Neural cell (in vitro differentiated cells): ENCODE data around the gene INTS11. TPM values are rescaled to one million over a fixed set of nuclear protein-coding genes. Genes with fewer than 3 reads are reported as not detected.

Source experiments
- H2AFZ ChIP-seq: fragments of 200-600, 300-800 bp; sonication (generic), shearing (Covaris generic); 2 replicates; pipeline ENCODE4 v1.6.0; 2014; ENCODE audit warnings: low read depth, mild to moderate bottlenecking, antibody characterized with exemption, low read length, moderate library complexity
- H3F3A ChIP-seq: fragments of 200-600 bp; shearing (Covaris generic); 2 replicates; pipeline ENCODE4 v1.6.1; 2016; ENCODE audit warnings: mild to moderate bottlenecking, moderate library complexity, mixed read lengths, antibody characterized with exemption, low read length; ENCODE audit not compliant: insufficient read depth, poor library complexity, severe bottlenecking
- H3K27ac ChIP-seq: fragments of 200-600, 300-800 bp; sonication (generic), shearing (Covaris generic); 2 replicates; pipeline ENCODE4 v1.5.1; 2014; ENCODE audit warnings: mild to moderate bottlenecking, low read length, moderate library complexity
- H3K27me3 ChIP-seq: fragments of 300-800, 200-600 bp; sonication (generic), shearing (Covaris generic); 2 replicates; pipeline ENCODE4 v1.6.0; 2014; ENCODE audit warnings: mild to moderate bottlenecking, low read depth, low read length, moderate library complexity; ENCODE audit not compliant: insufficient read depth
- H3K36me3 ChIP-seq: fragments of 300-800, 200-600 bp; sonication (generic), shearing (Covaris generic); 2 replicates; pipeline ENCODE4 v1.5.1; 2014; ENCODE audit warnings: mild to moderate bottlenecking, antibody characterized with exemption, low read length, moderate library complexity; ENCODE audit not compliant: insufficient read depth
- H3K4me2 ChIP-seq: fragments of 300-800, 200-600 bp; sonication (generic), shearing (Covaris generic); 2 replicates; pipeline ENCODE4 v1.6.0; 2014; ENCODE audit warnings: mild to moderate bottlenecking, low read length
- H3K4me3 ChIP-seq: fragments of 300-800, 200-600 bp; sonication (generic), shearing (Covaris generic); 2 replicates; pipeline ENCODE4 v1.5.1; 2014; ENCODE audit warnings: mild to moderate bottlenecking, low read length, moderate library complexity
- H3K79me2 ChIP-seq: fragments of 200-600 bp; shearing (Covaris generic); replicated peaks from 2 replicates; pipeline ENCODE4 v1.6.0; 2014; ENCODE audit warnings: mild to moderate bottlenecking, low read length, moderate library complexity; ENCODE audit not compliant: insufficient read depth
- H3K9ac ChIP-seq: fragments of 300-800, 200-600 bp; sonication (generic), shearing (Covaris generic); 2 replicates; pipeline ENCODE4 v1.6.1; 2016; ENCODE audit warnings: mild to moderate bottlenecking, low read length, mixed read lengths
- H3K9me2 ChIP-seq: fragments of 200-600 bp; shearing (Covaris generic); 2 replicates; pipeline ENCODE4 v1.6.1; 2016; ENCODE audit warnings: mild to moderate bottlenecking, low read length, mixed read lengths; ENCODE audit not compliant: insufficient read depth
- H3K9me3 ChIP-seq: fragments of 200-600, 300-800 bp; sonication (generic), shearing (Covaris generic); 2 replicates; pipeline ENCODE4 v1.6.1; 2016; ENCODE audit warnings: mild to moderate bottlenecking, mixed run types, low read length, moderate library complexity, mixed read lengths
- H4K20me1 ChIP-seq: fragments of 200-600 bp; shearing (Covaris generic); 2 replicates; pipeline ENCODE4 v1.6.1; 2016; ENCODE audit warnings: mild to moderate bottlenecking, mixed run types; ENCODE audit not compliant: insufficient read depth
- CTCF ChIP-seq: fragments of 450-650 bp; IDR thresholded peaks from 2 replicates; pipeline ENCODE4 v1.5.1; 2014; ENCODE audit warnings: antibody characterized with exemption, mild to moderate bottlenecking, moderate library complexity; ENCODE audit not compliant: poor library complexity, severe bottlenecking
- EP300 ChIP-seq: fragments of 450-650 bp; conservative IDR thresholded peaks from 2 replicates; pipeline ENCODE4 v1.6.1; 2014; ENCODE audit warnings: antibody characterized with exemption, mild to moderate bottlenecking, moderate library complexity; ENCODE audit not compliant: poor library complexity, severe bottlenecking
- EZH2 ChIP-seq: fragments of 200-600, 300-800 bp; shearing (Covaris generic), sonication (generic); IDR thresholded peaks from 2 replicates; pipeline ENCODE4 v1.6.1; 2014; ENCODE audit warnings: antibody characterized with exemption, low read length, borderline replicate concordance, mild to moderate bottlenecking; ENCODE audit not compliant: insufficient read depth, poor library complexity, severe bottlenecking
- MXI1 ChIP-seq: fragments of 450-650 bp; conservative IDR thresholded peaks from 2 replicates; pipeline ENCODE4 v1.6.1; 2014; ENCODE audit warnings: antibody characterized with exemption, mild to moderate bottlenecking; ENCODE audit not compliant: poor library complexity, severe bottlenecking
- POLR2AphosphoS5 ChIP-seq: IDR thresholded peaks from 2 replicates; pipeline ENCODE4 v1.6.1; 2012
- RAD21 ChIP-seq: fragments of 450-650 bp; conservative IDR thresholded peaks from 2 replicates; pipeline ENCODE4 v1.6.1; 2014; ENCODE audit warnings: antibody characterized with exemption, mild to moderate bottlenecking, moderate library complexity
- REST ChIP-seq: IDR thresholded peaks from 2 replicates; pipeline ENCODE4 v1.6.1; 2012; ENCODE audit warnings: borderline replicate concordance
- SMC3 ChIP-seq: fragments of 450-650 bp; conservative IDR thresholded peaks from 2 replicates; pipeline ENCODE4 v1.6.1; 2014; ENCODE audit warnings: antibody characterized with exemption, mild to moderate bottlenecking, moderate library complexity; ENCODE audit not compliant: poor library complexity
- TAF1 ChIP-seq: IDR thresholded peaks from 2 replicates; pipeline ENCODE4 v1.6.1; 2012; ENCODE audit warnings: low read depth
- polyA plus RNA-seq: library from polyadenylated mRNA; depleted of rRNA; stranded (reverse); fragments of >200 nt; gene quantifications from 2 replicates; pipeline ENCODE4 v1.2.3, GENCODE V29; 2014

INTS11 gene
- polyA plus RNA-seq, 1 donor from 2014 or later = 131 TPM

- H2AFZ ChIP-seq = no peak overlapping the region
- H4K20me1 ChIP-seq = no peaks in the 10 kb centered on the region
- no peaks in the 10 kb centered on the region for H3K36me3 ChIP-seq
- no peaks in the 10 kb centered on the region for H3F3A ChIP-seq
- peaks cover 26% of the 10 kb centered on the region for H3K27me3 ChIP-seq
- no peaks in the 10 kb centered on the region for H3K9me2 ChIP-seq
- H3K27ac ChIP-seq = no peak overlapping the region
- no peak overlapping the region for H3K4me2 ChIP-seq
- H3K79me2 ChIP-seq = no peaks in the 10 kb centered on the region
- no peaks in the 10 kb centered on the region for H3K9me3 ChIP-seq
- TF ChIP-seq RAD21 = no peak
- TF ChIP-seq EZH2 = no peak
- no peak for TF ChIP-seq SMC3
- no peak for TF ChIP-seq MXI1
- no peak for TF ChIP-seq POLR2AphosphoS5
- no peak for TF ChIP-seq CTCF
- no peak for TF ChIP-seq EP300
- TF ChIP-seq TAF1 = no peak
- TF ChIP-seq REST = no peak
- H3K9ac ChIP-seq = peak overlapping the region; percentile 9
- peak overlapping the region; percentile 55 for H3K4me3 ChIP-seq
Measured at GRCh38 chr1:1353389-1354151, 29.1 kb upstream of the INTS11 start.

- Histone ChIP-seq H3K27ac (no peak overlapping the region), H3K4me2 (no peak overlapping the region), H3K27me3 (peaks cover 26% of the 10 kb centered on the region), H3K9ac (no peak overlapping the region), H3K4me3 (no peak overlapping the region), H3F3A (no peaks in the 10 kb centered on the region), H4K20me1 (peaks cover 3% of the 10 kb centered on the region), H2AFZ (no peak overlapping the region), H3K9me2 (no peaks in the 10 kb centered on the region), H3K79me2 (peaks cover 5% of the 10 kb centered on the region), H3K9me3 (no peaks in the 10 kb centered on the region), H3K36me3 (no peaks in the 10 kb centered on the region)
- no peak for TF ChIP-seq SMC3
- no peak for TF ChIP-seq TAF1
- no peak for TF ChIP-seq RAD21
- TF ChIP-seq EP300 = no peak
- TF ChIP-seq MXI1 = no peak
- TF ChIP-seq EZH2 = no peak
- no peak for TF ChIP-seq CTCF
Measured at GRCh38 chr1:1352786-1353388, 28.4 kb upstream of the INTS11 start.
